Measurements from ENCODE around the gene FCRLB. TPM values are rescaled to one million over a fixed set of nuclear protein-coding genes. Genes with fewer than 3 reads are reported as not detected.

Gene FCRLB
- total and polyA plus RNA-seq, 9 of the 15 experiments (the other 6 are each of a cell fraction or from before 2014, with no cell fraction given), result 0.20 to 4.6 (median 1.3) TPM

- TF ChIP-seq NKRF (IDR thresholded peaks at IDR 0.05; ENCODE audit: borderline replicate concordance) (peak; percentile 60; the same call in 1 of the 2 replicates), FOXJ3 (CRISPR knock-in tag; IDR thresholded peaks at IDR 0.05) (no peak), ZBTB11 (CRISPR knock-in tag; IDR thresholded peaks at IDR 0.05) (no peak), POLR3A (IDR thresholded peaks at IDR 0.05; ENCODE audit: borderline replicate concordance, extremely low read depth, insufficient read depth, insufficient read length) (no peak), ZNF561 (CRISPR knock-in tag; conservative IDR thresholded peaks at IDR 0.05) (no peak), ZNF431 (CRISPR knock-in tag; IDR thresholded peaks at IDR 0.05) (no peak), FOXJ2 (tag; IDR thresholded peaks at IDR 0.05) (peak; percentile 51; the same call in 1 of the 2 replicates), ATF3 (IDR thresholded peaks at IDR 0.05) (peak; percentile 24; the same call in 1 of the 2 replicates), ATF3 (CRISPR knock-in tag; conservative IDR thresholded peaks at IDR 0.05) (no peak), SIN3B (IDR thresholded peaks at IDR 0.05; ENCODE audit: low read depth) (no peak), ARHGAP35 (IDR thresholded peaks at IDR 0.05; ENCODE audit: partially characterized antibody) (peak; percentile 27), ZFP1 (CRISPR knock-in tag; IDR thresholded peaks at IDR 0.05) (no peak), HOXB6 (CRISPR knock-in tag; IDR thresholded peaks at IDR 0.05; ENCODE audit: borderline replicate concordance) (no peak), POU5F1 (IDR thresholded peaks at IDR 0.05; ENCODE audit: borderline replicate concordance, low read depth, low read length, partially characterized antibody) (no peak), C11orf30 (IDR thresholded peaks at IDR 0.05; ENCODE audit: low read depth) (no peak), ZFP91 (CRISPR knock-in tag; IDR thresholded peaks at IDR 0.05) (no peak), U2AF2 (optimal IDR thresholded peaks at IDR 0.05; ENCODE audit: low read depth, low read length) (no peak), ZNF586 (CRISPR knock-in tag; conservative IDR thresholded peaks at IDR 0.05) (no peak), THRAP3 (IDR thresholded peaks at IDR 0.05; ENCODE audit: borderline replicate concordance) (no peak), FOXP1 (CRISPR knock-in tag; IDR thresholded peaks at IDR 0.05) (no peak)
Measured at GRCh38 chr1:161738627-161739287, 17.4 kb downstream of the FCRLB start (continued).

Data from K562 (cell line).